ENCODE data around the gene OTOG.

Gene OTOG

GRCh38 chr11:17672469-17672868 lies 125.4 kb downstream of the OTOG start:
- no peak for DNase-seq

GRCh38 chr11:17673951-17674350 lies 126.9 kb downstream of the OTOG start:
- DNase-seq: no peak

GRCh38 chr11:17682848-17683247 lies 135.8 kb downstream of the OTOG start:
- DNase-seq: no peak

- DNase-seq: no peak
Observed at GRCh38 chr11:17683377-17684161, 136.5 kb downstream of the OTOG start.

- DNase-seq: no peak
Observed at GRCh38 chr11:17684550-17684949, 137.5 kb downstream of the OTOG start.

DNA sequence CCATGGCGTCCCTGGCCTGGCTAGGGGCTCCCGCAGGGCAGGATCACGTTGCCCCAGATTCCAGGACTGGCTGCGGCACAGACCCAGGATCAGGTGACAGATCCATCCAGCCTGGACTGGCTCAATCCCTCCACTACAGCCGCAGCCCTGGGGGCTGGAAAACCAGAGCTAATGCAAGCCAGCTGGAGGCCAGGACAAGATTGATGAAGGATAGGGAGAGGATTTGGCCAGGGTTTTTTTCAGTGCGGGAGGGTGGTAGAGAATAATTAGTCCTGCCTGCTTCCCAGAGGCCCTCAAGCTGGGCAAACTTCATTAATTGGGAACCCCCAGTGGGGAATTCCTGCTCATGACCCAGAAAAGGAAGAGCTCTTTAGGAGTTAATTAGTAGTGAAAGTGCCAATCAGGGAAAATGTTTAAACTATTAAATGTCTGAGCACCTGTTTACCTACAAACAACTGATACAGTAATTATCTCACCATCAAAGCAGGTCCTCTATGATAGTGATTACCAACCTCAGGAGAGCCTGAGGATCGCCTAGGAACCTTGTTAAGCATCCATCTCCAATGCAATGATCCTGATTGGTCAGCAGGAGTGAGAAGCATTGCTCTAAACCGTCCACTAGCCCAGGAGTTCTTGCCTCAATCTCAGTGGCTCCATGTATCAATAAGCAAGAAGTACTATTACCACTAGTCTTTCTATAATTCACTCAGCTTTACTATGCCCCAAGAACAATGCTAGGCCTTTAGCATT lies 139.3 kb downstream of the OTOG start:
- DNase-seq: no peak

DNA sequence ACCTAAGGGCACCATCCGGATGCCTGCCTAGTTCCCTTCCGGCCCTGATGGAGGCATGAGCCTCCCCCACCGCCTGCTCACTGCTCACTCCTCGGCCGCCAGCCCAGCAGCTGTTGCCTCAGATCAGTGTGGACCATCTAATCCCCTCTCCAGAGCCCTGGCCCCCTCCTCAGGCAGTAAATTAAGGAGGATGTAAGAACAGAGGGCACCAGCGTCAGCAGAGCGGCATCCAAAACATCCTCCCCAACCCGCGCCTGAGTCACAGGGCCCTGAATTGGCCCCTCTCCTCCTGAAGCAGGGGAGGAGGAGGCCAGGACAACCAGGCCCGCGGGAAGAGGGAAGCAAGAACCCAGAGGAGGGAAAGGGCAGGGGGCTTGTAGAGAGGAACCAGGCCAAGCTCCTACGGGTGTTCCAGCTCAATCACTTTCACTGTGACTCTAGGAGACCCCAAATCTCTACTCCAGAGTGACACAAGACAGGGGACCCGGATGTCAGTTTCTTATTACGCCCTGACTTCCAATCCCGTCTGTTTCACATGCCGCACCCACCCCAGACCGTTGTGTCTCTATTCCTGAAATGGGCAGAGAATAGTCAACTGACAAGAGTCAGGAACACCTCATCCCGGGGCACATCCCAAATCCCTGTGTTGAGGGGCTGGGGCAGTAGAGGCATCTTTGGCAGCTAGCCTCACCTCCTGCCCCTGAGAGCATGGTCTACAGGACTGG lies 141.0 kb downstream of the OTOG start:
- DNase-seq: no peak

GRCh38 chr11:17691550-17691949 lies 144.5 kb downstream of the OTOG start:
- DNase-seq: no peak

- no peak for DNase-seq
Observed at GRCh38 chr11:17691976-17692375, 144.9 kb downstream of the OTOG start.

GRCh38 chr11:17692931-17693330 lies 145.9 kb downstream of the OTOG start:
- DNase-seq: no peak

DNA sequence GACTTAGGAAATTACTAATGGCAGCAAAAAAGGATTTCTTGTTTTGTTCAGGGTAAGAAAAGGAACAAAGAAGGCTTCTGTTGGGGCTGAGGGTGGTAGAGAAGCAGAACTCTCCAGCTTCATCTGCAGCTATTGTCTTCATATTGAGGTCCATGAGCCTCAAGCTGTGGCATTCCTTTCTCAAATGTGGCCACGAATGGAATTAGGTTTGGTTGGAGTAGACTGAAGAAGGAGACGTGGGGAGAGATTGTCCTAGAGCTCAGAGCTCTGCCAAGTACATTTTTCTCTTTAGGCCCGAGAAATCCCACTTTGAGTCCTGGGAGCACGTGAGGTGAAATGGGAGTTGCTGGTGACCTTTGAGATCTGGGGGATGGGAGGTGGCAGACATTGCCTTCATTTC lies 146.5 kb downstream of the OTOG start:
- no peak for DNase-seq

GRCh38 chr11:17694494-17695110 lies 147.5 kb downstream of the OTOG start:
- no peak for DNase-seq

DNA sequence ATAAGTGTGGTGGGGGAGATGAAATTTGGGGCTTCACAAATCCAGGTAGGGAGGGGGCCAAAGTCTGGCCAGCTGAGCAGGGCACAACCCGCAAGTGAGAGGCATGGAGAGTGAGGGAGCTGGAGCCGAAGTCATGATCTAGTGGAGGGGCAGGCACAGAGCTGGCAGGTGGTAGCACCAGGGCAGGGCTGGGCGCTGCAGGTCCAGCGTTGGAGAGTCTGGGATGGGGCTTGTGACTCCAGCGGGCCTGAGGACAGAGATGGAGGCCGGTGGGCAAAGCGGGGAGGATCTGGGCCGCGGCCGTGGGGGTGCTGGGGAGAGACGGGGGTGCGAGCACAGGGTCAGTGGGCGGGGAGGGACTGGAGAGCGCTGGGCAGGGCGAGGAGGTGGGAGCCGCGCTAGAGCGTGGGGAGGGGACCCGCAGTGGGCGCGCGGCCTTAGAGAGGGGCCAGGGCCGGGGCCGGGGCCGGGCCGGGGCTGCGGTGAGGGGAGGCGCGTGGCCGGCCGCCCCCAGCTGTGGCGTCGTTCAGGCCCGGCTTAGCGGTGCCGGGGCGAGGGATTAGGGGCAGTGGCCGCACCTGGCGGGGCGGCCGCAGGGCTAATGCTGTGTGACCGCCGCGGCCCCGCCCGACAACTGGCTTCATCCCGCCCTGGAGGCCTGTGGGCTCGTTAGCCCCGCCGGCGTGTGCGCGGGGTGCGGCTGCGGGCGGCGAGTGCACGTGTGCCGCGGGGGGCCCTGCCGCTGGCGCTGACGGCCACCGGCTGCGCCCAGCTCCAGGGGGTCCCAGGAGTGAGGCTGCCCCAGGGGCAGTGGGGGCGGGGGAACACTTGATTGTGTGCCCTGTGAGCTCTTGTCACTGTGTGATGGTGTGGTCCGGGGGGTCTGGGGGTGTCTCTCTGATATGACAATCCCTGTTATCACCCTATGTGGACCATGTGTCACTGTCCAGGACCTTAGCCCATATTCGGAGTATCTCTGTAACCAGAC lies 148.7 kb downstream of the OTOG start:
- DNase-seq: no peak

DNA sequence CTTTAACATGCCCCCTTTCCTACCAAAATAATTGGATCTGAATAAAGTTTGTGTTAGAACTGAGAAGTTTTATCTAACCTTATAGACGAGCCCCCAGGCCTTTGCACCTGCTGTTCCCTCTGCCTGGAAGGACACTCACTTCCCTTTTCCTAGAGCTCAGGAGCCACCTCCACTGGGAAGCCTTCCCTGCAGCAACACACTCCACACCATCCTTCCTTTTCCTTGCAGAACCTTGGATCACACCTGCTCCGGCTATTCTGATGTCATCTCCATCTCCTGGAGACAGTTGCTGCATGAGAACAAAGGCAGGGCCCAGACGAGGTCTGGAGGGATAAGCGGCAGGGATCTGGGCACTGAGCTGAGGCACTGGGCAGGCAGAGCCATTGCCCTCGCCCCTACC lies 149.7 kb downstream of the OTOG start:
- DNase-seq: no peak

Measured in midbrain (tissue), 1 donor.